HCT116 (cell line): ENCODE data around the gene FBXL3. TPM values are rescaled to one million over a fixed set of nuclear protein-coding genes. Genes with fewer than 3 reads are reported as not detected.

Source experiments
- ATAC-seq: fragments of 200-7000 bp; cut with Tn5 transposase; 2 replicates; pipeline ENCODE4 v1.9.1; 2020; ENCODE audit warnings: mild to moderate bottlenecking, moderate library complexity
- BruUV-seq: library from RNA; stranded (reverse); fragments of 400-500 nt; replicated peaks from 2 replicates; lab custom pipeline; 2021; lab: Mats Ljungman, UMichigan
- CTCF ChIA-PET: fragments of 300-600 bp; sonication (Branson Sonifier 250); formaldehyde crosslinking; loops from one replicate; lab custom pipeline; 2021; ENCODE audit warnings: antibody characterized with exemption; lab: Charles Lee
- POLR2A ChIA-PET: fragments of 300-600, 350-600 bp; sonication (Branson Sonifier 250); formaldehyde crosslinking; loops from one replicate; lab custom pipeline; 2021; ENCODE audit warnings: antibody characterized with exemption; lab: Charles Lee
- RAD21 ChIA-PET, 2 experiments: fragments of 300-600 bp; sonication (Branson Sonifier 250); formaldehyde crosslinking; loops; one replicate each; lab custom pipeline; 2023; ENCODE audit warnings: low total read pairs in 2 of 2; ENCODE audit not compliant: uncharacterized antibody in 2 of 2, unreplicated experiment in 2 of 2, low non-redundant PET in 1 of 2; lab: Charles Lee
- DNase-seq: peaks from one replicate; pipeline ENCODE4 v3.0.0-alpha.2; 2010; ENCODE audit warnings: low read depth, low spot score
- H2AFZ ChIP-seq: fragments of 200-600 bp; shearing (Covaris generic), sonication (generic); 2 replicates; pipeline ENCODE4 v1.6.1; 2017; ENCODE audit warnings: low read depth, mixed run types, mixed read lengths, antibody characterized with exemption, low read length; ENCODE audit not compliant: poor library complexity, severe bottlenecking
- H3K27ac ChIP-seq: 2 replicates; pipeline ENCODE4 v1.5.1; 2012; ENCODE audit warnings: low read depth, low read length
- H3K27me3 ChIP-seq: fragments of 200-600 bp; sonication (generic); 2 replicates; pipeline ENCODE4 v1.6.1; 2016; ENCODE audit warnings: mixed run types, low read length, mixed read lengths; ENCODE audit not compliant: insufficient read depth
- H3K36me3 ChIP-seq, 2 experiments: fragments of 200-500 bp in 1 of 2; fragments of 200-600 bp in 1 of 2; sonication (Bioruptor generic) in 1 of 2; sonication (generic) in 1 of 2; 2 replicates each; pipeline versions ENCODE4 v1.5.1 to v1.6.1; 2014 to 2016; ENCODE audit warnings: low read length in 2 of 2, inconsistent platforms in 1 of 2, mixed read lengths in 1 of 2, mixed run types in 1 of 2; ENCODE audit not compliant: insufficient read depth in 2 of 2, control insufficient read depth in 1 of 2
- H3K4me1 ChIP-seq, 2 experiments: fragments of 200-600 bp in 1 of 2; sonication (generic) in 1 of 2; 2 replicates each; pipeline versions ENCODE4 v1.5.1 to v1.6.1; 2012 to 2017; ENCODE audit warnings: low read length in 2 of 2, inconsistent platforms in 1 of 2, mild to moderate bottlenecking in 1 of 2, mixed read lengths in 1 of 2, mixed run types in 1 of 2, moderate library complexity in 1 of 2; ENCODE audit not compliant: insufficient read depth in 2 of 2, control insufficient read depth in 1 of 2
- H3K4me2 ChIP-seq: fragments of 200-600 bp; sonication (generic); 2 replicates; pipeline ENCODE4 v1.6.1; 2017; ENCODE audit warnings: mixed run types, low read length, mixed read lengths
- H3K4me3 ChIP-seq, 2 experiments: fragments of 200-600 bp in 1 of 2; sonication (generic) in 1 of 2; replicated peaks in 1 of 2; 2 replicates each; pipeline ENCODE4 v1.5.1; 2011 to 2016; ENCODE audit warnings: low read length in 2 of 2, control low read depth in 1 of 2, low read depth in 1 of 2, mild to moderate bottlenecking in 1 of 2, mixed read lengths in 1 of 2, mixed run types in 1 of 2
- H3K79me2 ChIP-seq: fragments of 200-600 bp; sonication (generic); 2 replicates; pipeline ENCODE4 v1.6.1; 2017; ENCODE audit warnings: mild to moderate bottlenecking, mixed run types, low read length, moderate library complexity, mixed read lengths; ENCODE audit not compliant: insufficient read depth
- H3K9ac ChIP-seq: fragments of 200-600 bp; sonication (generic); 2 replicates; pipeline ENCODE4 v1.6.1; 2016; ENCODE audit warnings: low read length, mixed read lengths
- H3K9me2 ChIP-seq: fragments of 200-600 bp; sonication (generic), shearing (Covaris generic); 2 replicates; pipeline ENCODE4 v1.6.1; 2017; ENCODE audit warnings: mixed run types, mild to moderate bottlenecking, moderate library complexity; ENCODE audit not compliant: insufficient read depth
- H3K9me3 ChIP-seq, 2 experiments: fragments of 200-500 bp in 1 of 2; fragments of 200-600 bp in 1 of 2; sonication (Bioruptor generic) in 1 of 2; sonication (generic) in 1 of 2; 2 replicates each; pipeline ENCODE4 v1.6.1; 2014 to 2017; ENCODE audit warnings: low read length in 2 of 2, mixed read lengths in 2 of 2, inconsistent platforms in 1 of 2, low read depth in 1 of 2, mild to moderate bottlenecking in 1 of 2, mixed run types in 1 of 2, moderate library complexity in 1 of 2; ENCODE audit not compliant: control insufficient read depth in 1 of 2, insufficient read depth in 1 of 2
- H4K20me1 ChIP-seq: fragments of 200-600 bp; sonication (generic), shearing (Covaris generic); 2 replicates; pipeline ENCODE4 v1.6.1; 2017; ENCODE audit warnings: mixed run types, mild to moderate bottlenecking, moderate library complexity; ENCODE audit not compliant: insufficient read depth
- ATF3 ChIP-seq: IDR thresholded peaks from 2 replicates; pipeline ENCODE4 v1.6.1; 2012
- CBX3 ChIP-seq: IDR thresholded peaks from 2 replicates; pipeline ENCODE4 v1.6.1; 2012; ENCODE audit warnings: low read depth
- CEBPB ChIP-seq: IDR thresholded peaks from 2 replicates; pipeline ENCODE4 v1.6.1; 2012; ENCODE audit warnings: low read depth
- CTCF ChIP-seq, 3 experiments: fragments of 200-600 bp in 1 of 3; sonication (generic) in 1 of 3; IDR thresholded peaks in 2 of 3; conservative IDR thresholded peaks in 1 of 3; 2 replicates each; pipeline ENCODE4 v1.5.1; 2012 to 2017; ENCODE audit warnings: low read depth in 2 of 3, low read length in 2 of 3, antibody characterized with exemption in 1 of 3, borderline replicate concordance in 1 of 3, control low read depth in 1 of 3, mild to moderate bottlenecking in 1 of 3, mixed read lengths in 1 of 3, mixed run types in 1 of 3, moderate library complexity in 1 of 3; ENCODE audit not compliant: insufficient read depth in 1 of 3
- EGR1 ChIP-seq: IDR thresholded peaks from 2 replicates; pipeline ENCODE4 v1.6.1; 2012; ENCODE audit warnings: low read depth
- ELF1 ChIP-seq: IDR thresholded peaks from 2 replicates; pipeline ENCODE4 v1.6.1; 2012; ENCODE audit warnings: low read depth, borderline replicate concordance
- EZH2 ChIP-seq: fragments of 200-600 bp; sonication (generic); IDR thresholded peaks from 2 replicates; pipeline ENCODE4 v1.6.1; 2017; ENCODE audit warnings: antibody characterized with exemption, mixed run types
- EZH2phosphoT487 ChIP-seq: fragments of 200-600 bp; IDR thresholded peaks from 2 replicates; pipeline ENCODE4 v1.6.1; 2018; ENCODE audit warnings: antibody characterized with exemption, borderline replicate concordance
- MAX ChIP-seq: IDR thresholded peaks from 2 replicates; pipeline ENCODE4 v1.6.1; 2012
- POLR2A ChIP-seq: IDR thresholded peaks from 2 replicates; pipeline ENCODE4 v1.7.0; 2011; ENCODE audit warnings: borderline replicate concordance; ENCODE audit not compliant: insufficient read depth, insufficient read length; ENCODE audit errors: extremely low read depth
- POLR2AphosphoS5 ChIP-seq: IDR thresholded peaks from 2 replicates; pipeline ENCODE4 v1.6.1; 2011; ENCODE audit warnings: mild to moderate bottlenecking, low read depth, low read length, moderate library complexity
- RAD21 ChIP-seq: IDR thresholded peaks from 2 replicates; pipeline ENCODE4 v1.6.1; 2012; ENCODE audit warnings: low read depth, mild to moderate bottlenecking
- REST ChIP-seq: IDR thresholded peaks from 2 replicates; pipeline ENCODE4 v1.6.1; 2012; ENCODE audit warnings: low read depth
- SIN3A ChIP-seq: IDR thresholded peaks from 2 replicates; pipeline ENCODE4 v1.6.1; 2012; ENCODE audit warnings: low read depth
- SP1 ChIP-seq: IDR thresholded peaks from 2 replicates; pipeline ENCODE4 v1.6.1; 2012; ENCODE audit warnings: low read depth
- TCF7L2 ChIP-seq: IDR thresholded peaks from 2 replicates; pipeline ENCODE4 v1.7.0; 2011; ENCODE audit warnings: borderline replicate concordance, inconsistent platforms; ENCODE audit not compliant: insufficient read depth, insufficient read length; ENCODE audit errors: extremely low read depth
- YY1 ChIP-seq: IDR thresholded peaks from 2 replicates; pipeline ENCODE4 v1.6.1; 2011; ENCODE audit warnings: low read length, low read depth, moderate library complexity, mild to moderate bottlenecking; ENCODE audit not compliant: insufficient replicate concordance; ENCODE audit errors: extremely low read depth
- ZBTB33 ChIP-seq: IDR thresholded peaks from 2 replicates; pipeline ENCODE4 v1.6.1; 2011; ENCODE audit warnings: mild to moderate bottlenecking, low read length, moderate library complexity; ENCODE audit not compliant: insufficient replicate concordance; ENCODE audit errors: extremely low read depth
- ZFX ChIP-seq: fragments of 450-650 bp; IDR thresholded peaks from 2 replicates; pipeline ENCODE4 v1.6.1; 2017
- ZNF274 ChIP-seq: fragments of 200-500 bp; sonication (Bioruptor generic); IDR thresholded peaks from 2 replicates; pipeline ENCODE4 v1.6.1; 2014; ENCODE audit warnings: mild to moderate bottlenecking, low read depth, low read length, inconsistent platforms
- intact Hi-C: fragments of 100-400 bp; cut with micrococcal nuclease; formaldehyde crosslinking; loops from 2 replicates; pipeline ENCODE4 v1.10.0; 2022
- total RNA-seq: library from RNA; stranded (reverse); gene quantifications from one replicate; pipeline ENCODE4 v1.2.1, GENCODE V29; 2021; ENCODE audit not compliant: unreplicated experiment

Gene FBXL3
- total RNA-seq, 1 experiment from 2014 or later, result 24.0 TPM

GRCh38 chr13:76975863-76976262, 51.1 kb downstream of the FBXL3 start:
- Histone ChIP-seq H3K4me2 (no peak overlapping the region), H4K20me1 (no peaks in the 10 kb centered on the region), H3K27ac (no peak overlapping the region), H2AFZ (no peak overlapping the region), H3K36me3 (no peaks in the 10 kb centered on the region), H3K79me2 (no peaks in the 10 kb centered on the region), H3K4me1 (peaks cover 2 to 3% of the 10 kb centered on the region in 2 experiments; a peak in 1 of 4 replicates), H3K4me3 (no peak overlapping the region), H3K9me3 (no peaks in the 10 kb centered on the region), H3K9me2 (no peaks in the 10 kb centered on the region), H3K9ac (no peak overlapping the region), H3K27me3 (no peaks in the 10 kb centered on the region)
- RAD21 ChIA-PET, result no interaction called here
- no TSS peak for BruUV-seq
- DNase-seq (no peak), ATAC-seq (no peak)
- CTCF ChIA-PET, result no interaction called here
- TF ChIP-seq EGR1 (no peak), ELF1 (no peak), TCF7L2 (no peak), CBX3 (no peak), CTCF (IDR thresholded peaks at IDR 0.05 in 2 of 3, conservative IDR thresholded peaks at IDR 0.05 in 1 of 3; ENCODE audit: borderline replicate concordance in 1 of 3, insufficient read depth in 1 of 3, low read depth in 2 of 3, low read length in 2 of 3) (no peak), ZBTB33 (no peak), RAD21 (no peak), SIN3A (no peak), EZH2phosphoT487 (no peak), YY1 (no peak), SP1 (no peak), ZNF274 (no peak), MAX (no peak), EZH2 (no peak), REST (no peak), CEBPB (no peak), ATF3 (no peak), ZFX (no peak), POLR2A (no peak), POLR2AphosphoS5 (no peak)
- POLR2A ChIA-PET, result no interaction called here
- intact Hi-C loops, result no loop called here
